Esophagus squamous epithelium (tissue), 4 donors: ENCODE results near the gene PNPLA4.

Experiments used
- CTCF ChIP-seq, 6 experiments: fragments of 450-650 bp in 4 of 6; fragments of 200-600 bp in 2 of 6; sonication (generic) in 2 of 6; IDR thresholded peaks; one replicate each; pipeline ENCODE4 v1.5.1; 2016 to 2019; ENCODE audit warnings: antibody characterized with exemption in 6 of 6, mild to moderate bottlenecking in 4 of 6, moderate library complexity in 4 of 6
- POLR2A ChIP-seq, 4 donors: fragments of 450-650 bp; IDR thresholded peaks; one replicate each; pipeline ENCODE4 v1.6.1; 2017; ENCODE audit warnings: antibody characterized with exemption in 4 of 4, mild to moderate bottlenecking in 4 of 4, moderate library complexity in 3 of 4

GRCh38 chrX:7926501-7926900 is 712 bp downstream of the PNPLA4 start:
- no peak for TF ChIP-seq CTCF (IDR thresholded peaks at IDR 0.05)
- no peak for TF ChIP-seq POLR2A (IDR thresholded peaks at IDR 0.05)
